ENCODE results near the gene TBCK. TPM values are rescaled to one million over a fixed set of nuclear protein-coding genes. Genes with fewer than 3 reads are reported as not detected.

TBCK gene
- total and polyA plus RNA-seq, 2 of the 8 experiments (the other 6 are each of a cell fraction or from before 2014, with no cell fraction given): 10.2 to 18.7 TPM

DNA sequence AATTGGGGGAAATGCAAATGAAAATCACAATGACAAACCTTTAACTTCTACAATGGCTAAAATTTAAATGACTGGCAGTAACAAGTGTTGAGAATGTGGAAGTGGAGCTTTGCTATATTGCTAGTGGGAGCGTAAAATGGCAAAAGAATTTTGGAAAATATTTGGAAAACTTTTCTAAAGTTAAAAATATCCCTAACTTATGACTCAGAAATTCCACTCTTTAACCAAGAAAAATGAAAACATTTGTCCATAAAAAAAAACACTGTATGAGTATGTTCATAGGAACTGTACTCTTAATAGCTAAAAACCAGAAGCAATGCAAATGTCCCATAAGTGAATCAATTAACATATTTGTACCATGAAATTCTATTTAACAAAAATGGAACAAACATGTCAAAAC, 3.6 kb downstream of the TBCK start:
- 92% methylated on average over 1 of the region's 1 CpG; no CpG with 5 or more reads in 1 of the 2 experiments for WGBS, 2 experiments (ENCODE audit: extremely low coverage in 1 of 2, insufficient coverage in 1 of 2, insufficient read length in 1 of 2, insufficient replicate concordance in 2 of 2, low coverage in 1 of 2, low lambda C conversion rate in 2 of 2, missing lambda C conversion rate in 1 of 2)
- peaks cover 5 to 53% of the 10 kb centered on the region in 2 experiments; a peak in 3 of 4 replicates for H3K79me2 ChIP-seq (ENCODE audit: control insufficient read depth in 1 of 2, insufficient read depth in 2 of 2, low read length in 2 of 2)
- H3K23me2 ChIP-seq (ENCODE audit: low read depth, low read length): peaks cover 10% of the 10 kb centered on the region; the same call in 1 of the 2 replicates
- CTCF ChIA-PET (ENCODE audit: partially characterized antibody): interaction anchor here (0.7 kb wide), 1 partner anchor 488 kb away, joined by 4 read pairs; no protein-coding TSS in a partner anchor
- H3K9ac ChIP-seq (replicated peaks in 1 of 4; ENCODE audit: extremely low read depth in 1 of 4, low read depth in 3 of 4, low read length in 3 of 4): no peak overlapping the region
- no peak overlapping the region for H3K23ac ChIP-seq (ENCODE audit: insufficient read length)
- no peaks in the 10 kb centered on the region for H4K20me1 ChIP-seq (replicated peaks in 1 of 2; ENCODE audit: control insufficient read depth in 1 of 2, insufficient read depth in 2 of 2, low read length in 2 of 2)
- H3K4me2 ChIP-seq (ENCODE audit: insufficient read depth in 1 of 2, low read depth in 2 of 2, low read length in 2 of 2): no peak overlapping the region
- peaks cover 2% of the 10 kb centered on the region; the same call in 1 of the 2 replicates for H3K79me1 ChIP-seq (ENCODE audit: low read depth, low read length)
- no peak overlapping the region for H2BK12ac ChIP-seq (ENCODE audit: low read depth, low read length)
- H3K4me3 ChIP-seq (ENCODE audit: extremely low read depth in 1 of 4, insufficient read depth in 2 of 4, low read depth in 3 of 4, low read length in 4 of 4): no peak overlapping the region
- no peak for TF ChIP-seq ZNF274 (IDR thresholded peaks at IDR 0.05; ENCODE audit: borderline replicate concordance, extremely low read depth, low read length)
- TF ChIP-seq EGR1 (IDR thresholded peaks at IDR 0.05; ENCODE audit: borderline replicate concordance, low read depth, low read length): no peak
- POLR2A ChIA-PET (ENCODE audit: partially characterized antibody): no interaction called here
- no peak overlapping the region for H2AK5ac ChIP-seq (ENCODE audit: low read depth, low read length)
- no peak overlapping the region for H3K56ac ChIP-seq (replicated peaks; ENCODE audit: insufficient read length, low read depth, low read length)
- no peak overlapping the region for H4K8ac ChIP-seq (ENCODE audit: extremely low read depth, insufficient read depth, low read length)
- no peak overlapping the region for H2BK20ac ChIP-seq (ENCODE audit: low read length)
- no peak overlapping the region for H3K18ac ChIP-seq (ENCODE audit: extremely low read depth, low read length)
- FAIRE-seq: no peak
- no peak overlapping the region for H3K4ac ChIP-seq (replicated peaks; ENCODE audit: insufficient read length, low read depth, low read length)
- H3K27me3 ChIP-seq (replicated peaks in 1 of 4; ENCODE audit: control insufficient read depth in 3 of 4, extremely low read depth in 1 of 4, insufficient read depth in 3 of 4, low read length in 3 of 4): no peaks in the 10 kb centered on the region
- no peak overlapping the region for H3K14ac ChIP-seq (ENCODE audit: insufficient read length)
- no peak overlapping the region for H2AFZ ChIP-seq (ENCODE audit: low read length)
- H3K4me1 ChIP-seq (replicated peaks in 1 of 4; ENCODE audit: control insufficient read depth in 3 of 4, insufficient read depth in 4 of 4, low read length in 3 of 4): no peaks in the 10 kb centered on the region
- no peak overlapping the region for H2BK15ac ChIP-seq (ENCODE audit: low read length)
- no peak overlapping the region for H3K27ac ChIP-seq (ENCODE audit: low read depth, low read length)
- H2BK120ac ChIP-seq (replicated peaks; ENCODE audit: low read depth, low read length): no peak overlapping the region
- H3K9me3 ChIP-seq (ENCODE audit: insufficient read depth in 2 of 2, low read depth in 1 of 2, low read length in 1 of 2): no peaks in the 10 kb centered on the region
- no peak overlapping the region for H4K91ac ChIP-seq (replicated peaks; ENCODE audit: insufficient read length, low read length)
- H3K36me3 ChIP-seq (ENCODE audit: control insufficient read depth in 2 of 4, insufficient read depth in 4 of 4, low read length in 3 of 4): peaks cover 0 to 5% (median 0%) of the 10 kb centered on the region in 4 experiments; a peak in 1 of 8 replicates
- DNase-seq (ENCODE audit: low read depth in 1 of 2, low spot score in 2 of 2): no peak
- H2BK5ac ChIP-seq (ENCODE audit: low read depth, low read length): no peak overlapping the region
- no peak overlapping the region for H4K5ac ChIP-seq (ENCODE audit: insufficient read length, low read depth, low read length)
